Activated CD4-positive, alpha-beta T cell treated with anti-CD3 and anti-CD28 coated beads, Interleukin-2, amount 10 ng/mL, durations not matched to agents 24 days and 14 days (primary cell): ENCODE measurements around the gene TNK1. TPM values are rescaled to one million over a fixed set of nuclear protein-coding genes. Genes with fewer than 3 reads are reported as not detected.

ENCODE experiments used
- DNase-seq: peaks from one replicate; pipeline ENCODE4 v3.0.0; 2022
- H3K27ac Mint-ChIP-seq: one replicate; pipeline ENCODE4 v1.8.0; 2022; ENCODE audit warnings: mild to moderate bottlenecking, mixed read lengths
- H3K27me3 Mint-ChIP-seq: one replicate; pipeline ENCODE4 v1.8.0; 2022; ENCODE audit warnings: mixed read lengths
- H3K36me3 Mint-ChIP-seq: one replicate; pipeline ENCODE4 v1.8.0; 2022; ENCODE audit warnings: low read depth, mild to moderate bottlenecking, mixed read lengths
- H3K4me1 Mint-ChIP-seq: one replicate; pipeline ENCODE4 v1.8.0; 2021; ENCODE audit warnings: mixed read lengths
- H3K4me3 Mint-ChIP-seq: one replicate; pipeline ENCODE4 v1.8.0; 2022; ENCODE audit warnings: mild to moderate bottlenecking, moderate library complexity, mixed read lengths
- H3K9me3 Mint-ChIP-seq: one replicate; pipeline ENCODE4 v1.8.0; 2021; ENCODE audit warnings: mixed read lengths
- intact Hi-C: fragments of 100-400 bp; cut with micrococcal nuclease; formaldehyde crosslinking; loops from one replicate; pipeline ENCODE4 v1.15.1; 2023
- total RNA-seq: library from RNA; stranded (reverse); gene quantifications from 2 replicates; pipeline ENCODE4 v1.2.3, GENCODE V29; 2022

Gene TNK1
- total RNA-seq, 1 donor from 2014 or later, result 5.3 TPM

GRCh38 chr17:7389924-7390910 lies 9.3 kb downstream of the TNK1 start:
- H3K4me1 Mint-ChIP-seq, result peaks cover 24% of the 10 kb centered on the region

GRCh38 chr17:7391307-7391706 lies 10.4 kb downstream of the TNK1 start:
- Mint-ChIP-seq H3K4me3 (no peak overlapping the region), H3K27ac (no peak overlapping the region), H3K4me1 (peaks cover 28% of the 10 kb centered on the region), H3K36me3 (peaks cover 25% of the 10 kb centered on the region), H3K27me3 (no peaks in the 10 kb centered on the region), H3K9me3 (no peaks in the 10 kb centered on the region)
- no peak for DNase-seq
- intact Hi-C loops, result no loop called here

More at GRCh38 chr17:7389924-7390910, 9.3 kb downstream of the TNK1 start:
- DNase-seq, result no peak
- Mint-ChIP-seq H3K27me3 (no peaks in the 10 kb centered on the region), H3K4me3 (no peak overlapping the region), H3K9me3 (no peaks in the 10 kb centered on the region), H3K36me3 (peaks cover 25% of the 10 kb centered on the region), H3K27ac (no peak overlapping the region)
- intact Hi-C loops, result no loop called here

- no peak for DNase-seq
- Mint-ChIP-seq H3K36me3 (peaks cover 25% of the 10 kb centered on the region), H3K9me3 (no peaks in the 10 kb centered on the region), H3K4me3 (peak overlapping the region; percentile 96), H3K27me3 (no peaks in the 10 kb centered on the region), H3K4me1 (peaks cover 28% of the 10 kb centered on the region), H3K27ac (peak overlapping the region; percentile 51)
- intact Hi-C loops, result no loop called here
Observed at GRCh38 chr17:7392696-7393612, 12.1 kb downstream of the TNK1 start.

- peak overlapping the region; percentile 90 for H3K27ac Mint-ChIP-seq
Observed at GRCh38 chr17:7393613-7394451, 12.9 kb downstream of the TNK1 start.

GRCh38 chr17:7394452-7395191 lies 13.7 kb downstream of the TNK1 start, which contains the start of gene PLSCR3:
Gene PLSCR3, minus strand, starts transcription at chr17:7394525. Its CDS starts 415 bp downstream, at chr17:7394110.
- DNase-seq, result peak; percentile 97

More at GRCh38 chr17:7393613-7394451, 12.9 kb downstream of the TNK1 start:
- no peaks in the 10 kb centered on the region for H3K9me3 Mint-ChIP-seq
- H3K4me1 Mint-ChIP-seq, result peaks cover 28% of the 10 kb centered on the region
- peak overlapping the region; percentile 96 for H3K4me3 Mint-ChIP-seq
- intact Hi-C loops, result loop anchor here (1.0 to 2.0 kb wide), 4 partner anchors 10 to 91 kb away; partner anchors contain the start of genes POLR2A, TMEM102 and TMEM256
- peak; percentile 84 for DNase-seq
- peaks cover 23% of the 10 kb centered on the region for H3K36me3 Mint-ChIP-seq
- no peaks in the 10 kb centered on the region for H3K27me3 Mint-ChIP-seq

GRCh38 chr17:7396147-7396546 lies 15.3 kb downstream of the TNK1 start:
- Mint-ChIP-seq H3K27ac (no peak overlapping the region), H3K27me3 (no peaks in the 10 kb centered on the region), H3K4me1 (peaks cover 24% of the 10 kb centered on the region), H3K4me3 (peak overlapping the region; percentile 31), H3K9me3 (no peaks in the 10 kb centered on the region), H3K36me3 (peaks cover 7% of the 10 kb centered on the region)
- no peak for DNase-seq
- intact Hi-C loops, result no loop called here

More at GRCh38 chr17:7394452-7395191, 13.7 kb downstream of the TNK1 start, which contains the start of gene PLSCR3:
- peak within 1 kb of the TSS; percentile 96 for H3K4me3 Mint-ChIP-seq
- H3K27me3 Mint-ChIP-seq, result no peaks in the 10 kb centered on the region
- peak within 1 kb of the TSS; percentile 95 for H3K27ac Mint-ChIP-seq
- peaks cover 15% of the 10 kb centered on the region for H3K36me3 Mint-ChIP-seq
- no peaks in the 10 kb centered on the region for H3K9me3 Mint-ChIP-seq
- H3K4me1 Mint-ChIP-seq, result peaks cover 28% of the 10 kb centered on the region
- intact Hi-C loops, result loop anchor here (1.0 to 2.0 kb wide), 4 partner anchors 10 to 90 kb away; partner anchors contain the start of genes POLR2A, TMEM102 and TMEM256

GRCh38 chr17:7398612-7399011 lies 17.7 kb downstream of the TNK1 start:
- H3K4me1 Mint-ChIP-seq, result peaks cover 19% of the 10 kb centered on the region
- H3K27me3 Mint-ChIP-seq, result no peaks in the 10 kb centered on the region
- intact Hi-C loops, result no loop called here
- peaks cover 4% of the 10 kb centered on the region for H3K36me3 Mint-ChIP-seq
- no peaks in the 10 kb centered on the region for H3K9me3 Mint-ChIP-seq
- no peak overlapping the region for H3K27ac Mint-ChIP-seq
- no peak for DNase-seq
- H3K4me3 Mint-ChIP-seq, result no peak overlapping the region

- Mint-ChIP-seq H3K27me3 (peaks cover 20% of the 10 kb centered on the region), H3K36me3 (no peaks in the 10 kb centered on the region), H3K27ac (peak overlapping the region; percentile 52), H3K9me3 (no peaks in the 10 kb centered on the region), H3K4me1 (peaks cover 21% of the 10 kb centered on the region), H3K4me3 (peak overlapping the region; percentile 96)
- DNase-seq, result peak; percentile 69
- intact Hi-C loops, result no loop called here
Observed at GRCh38 chr17:7403043-7403726, 22.3 kb downstream of the TNK1 start.

- Mint-ChIP-seq H3K27me3 (peaks cover 20% of the 10 kb centered on the region), H3K36me3 (no peaks in the 10 kb centered on the region), H3K4me1 (peaks cover 21% of the 10 kb centered on the region), H3K27ac (peak overlapping the region; percentile 96), H3K9me3 (no peaks in the 10 kb centered on the region), H3K4me3 (peak overlapping the region; percentile 96)
- intact Hi-C loops, result no loop called here
- DNase-seq, result no peak
Observed at GRCh38 chr17:7403727-7403976, 22.8 kb downstream of the TNK1 start.

GRCh38 chr17:7403977-7404736 lies 23.3 kb downstream of the TNK1 start, which contains the start of gene TMEM256:
Gene TMEM256, minus strand, starts transcription at chr17:7404097. Its CDS starts 13 bp downstream, at chr17:7404084.
- H3K27me3 Mint-ChIP-seq, result peaks cover 23% of the 10 kb centered on the region
- intact Hi-C loops, result loop anchor here (1.0 to 2.0 kb wide), 6 partner anchors 10 to 282 kb away; partner anchors contain the start of genes KCTD11, PLSCR3 and TMEM102
- H3K27ac Mint-ChIP-seq, result peak within 1 kb of the TSS; percentile 96
- peaks cover 21% of the 10 kb centered on the region for H3K4me1 Mint-ChIP-seq
- peak within 1 kb of the TSS; percentile 96 for H3K4me3 Mint-ChIP-seq
- peaks cover 2% of the 10 kb centered on the region for H3K36me3 Mint-ChIP-seq
- H3K9me3 Mint-ChIP-seq, result no peaks in the 10 kb centered on the region
- peak; percentile 98 for DNase-seq

- no peaks in the 10 kb centered on the region for H3K9me3 Mint-ChIP-seq
- H3K4me1 Mint-ChIP-seq, result peaks cover 21% of the 10 kb centered on the region
- peak overlapping the region; percentile 96 for H3K27ac Mint-ChIP-seq
- H3K36me3 Mint-ChIP-seq, result peaks cover 2% of the 10 kb centered on the region
- intact Hi-C loops, result loop anchor here (1.0 to 2.0 kb wide), 6 partner anchors 11 to 281 kb away; partner anchors contain the start of genes KCTD11, PLSCR3 and TMEM102
- H3K27me3 Mint-ChIP-seq, result peaks cover 28% of the 10 kb centered on the region
- DNase-seq, result peak; percentile 88
- H3K4me3 Mint-ChIP-seq, result peak overlapping the region; percentile 96
Observed at GRCh38 chr17:7404737-7405349, 24.0 kb downstream of the TNK1 start.
